Measurements from ENCODE around the gene PEAK1.

- TF ChIP-seq CTCF (IDR thresholded peaks at IDR 0.05; ENCODE audit: extremely low read depth in 1 of 2, insufficient read depth in 1 of 2, low read depth in 1 of 2, low read length in 2 of 2) (no peak), MYC (IDR thresholded peaks at IDR 0.05; ENCODE audit: low read depth, low read length) (no peak), POLR2A (IDR thresholded peaks at IDR 0.05; ENCODE audit: low read depth, low read length) (no peak)
Observed at GRCh38 chr15:77418391-77418965, 1.4 kb downstream of the PEAK1 start.
